Inflammatory macrophage (primary cell): ENCODE data around the gene TTYH2.

Experiments used
- DNase-seq, 2 donors: peaks; one replicate each; pipeline ENCODE4 v3.0.0-alpha.2; 2020 to 2022

The TTYH2 gene

GRCh38 chr17:74215342-74215727 is 2.0 kb downstream of the TTYH2 start:
- no peak for DNase-seq

GRCh38 chr17:74216505-74216904 is 3.1 kb downstream of the TTYH2 start:
- DNase-seq = no peak

- DNase-seq = peak; percentile 42 to 77
These were observed 3.8 kb downstream of the TTYH2 start for GRCh38 chr17:74217037-74217730.

- no peak for DNase-seq
These were observed 4.5 kb downstream of the TTYH2 start for GRCh38 chr17:74217888-74218287.

- DNase-seq = no peak
These were observed 5.1 kb downstream of the TTYH2 start for GRCh38 chr17:74218436-74218835.

- DNase-seq = peak in 1 of 2 donors; percentile 47
These were observed 6.3 kb downstream of the TTYH2 start for GRCh38 chr17:74219576-74220133.

- DNase-seq = no peak
These were observed 6.8 kb downstream of the TTYH2 start for GRCh38 chr17:74220219-74220618.

GRCh38 chr17:74220946-74221818 is 7.8 kb downstream of the TTYH2 start:
- DNase-seq = no peak

GRCh38 chr17:74222399-74222798 is 9.0 kb downstream of the TTYH2 start:
- no peak for DNase-seq

- DNase-seq = no peak
These were observed 10.5 kb downstream of the TTYH2 start for GRCh38 chr17:74223901-74224300.

GRCh38 chr17:74224959-74225725 is 11.8 kb downstream of the TTYH2 start:
- no peak for DNase-seq

- DNase-seq = peak; percentile 30 to 69
These were observed 12.9 kb downstream of the TTYH2 start for GRCh38 chr17:74226252-74226651.

- DNase-seq = no peak
These were observed 14.1 kb downstream of the TTYH2 start for GRCh38 chr17:74227271-74228080.

- DNase-seq = no peak
These were observed 15.1 kb downstream of the TTYH2 start for GRCh38 chr17:74228306-74228978.

- no peak for DNase-seq
These were observed 17.5 kb downstream of the TTYH2 start for GRCh38 chr17:74230896-74231295.

- no peak for DNase-seq
These were observed 18.8 kb downstream of the TTYH2 start for GRCh38 chr17:74231928-74232907.

- no peak for DNase-seq
These were observed 20.6 kb downstream of the TTYH2 start for GRCh38 chr17:74233937-74234336.

GRCh38 chr17:74234486-74234885 is 21.1 kb downstream of the TTYH2 start:
- DNase-seq = peak in 1 of 2 donors; percentile 46

- DNase-seq = peak; percentile 64 to 68
These were observed 21.7 kb downstream of the TTYH2 start for GRCh38 chr17:74235040-74235581.

- no peak for DNase-seq
These were observed 22.6 kb downstream of the TTYH2 start for GRCh38 chr17:74235911-74236371.
